Measurements from ENCODE around the gene DGKE.
A peak's percentile ranks its signal among the peaks of the same experiment; 100 is the strongest.

Gene DGKE

GRCh38 chr17:56891751-56892150 is 57.8 kb downstream of the DGKE start:
- DNase-seq (ENCODE audit: low read depth), result no peak

- no peak for DNase-seq (ENCODE audit: low read depth)
Measured at GRCh38 chr17:56892333-56892732, 58.4 kb downstream of the DGKE start.

GRCh38 chr17:56893503-56893902 is 59.6 kb downstream of the DGKE start:
- no peak for DNase-seq (ENCODE audit: low read depth)

- DNase-seq (ENCODE audit: low read depth), result no peak
Measured at GRCh38 chr17:56894859-56895455, 61.0 kb downstream of the DGKE start.

GRCh38 chr17:56896217-56896967 is 62.4 kb downstream of the DGKE start:
- DNase-seq (ENCODE audit: low read depth), result no peak

- no peak for DNase-seq (ENCODE audit: low read depth)
Measured at GRCh38 chr17:56896968-56897359, 63.0 kb downstream of the DGKE start.

GRCh38 chr17:56897646-56898424 is 63.9 kb downstream of the DGKE start:
- no peak for DNase-seq (ENCODE audit: low read depth)

- DNase-seq (ENCODE audit: low read depth), result no peak
Measured at GRCh38 chr17:56898874-56899273, 64.9 kb downstream of the DGKE start.

GRCh38 chr17:56899403-56899802 is 65.5 kb downstream of the DGKE start:
- no peak for DNase-seq (ENCODE audit: low read depth)

- no peak for DNase-seq (ENCODE audit: low read depth)
Measured at GRCh38 chr17:56902348-56902747, 68.4 kb downstream of the DGKE start.

GRCh38 chr17:56903560-56903959 is 69.6 kb downstream of the DGKE start:
- no peak for DNase-seq (ENCODE audit: low read depth)

GRCh38 chr17:56908001-56908542 is 74.1 kb downstream of the DGKE start:
- DNase-seq (ENCODE audit: low read depth), result no peak

- no peak for DNase-seq (ENCODE audit: low read depth)
Measured at GRCh38 chr17:56909742-56910508, 76.0 kb downstream of the DGKE start.

- no peak for DNase-seq (ENCODE audit: low read depth)
Measured at GRCh38 chr17:56910509-56911235, 76.7 kb downstream of the DGKE start.

GRCh38 chr17:56912105-56912999 is 78.4 kb downstream of the DGKE start:
- no peak for DNase-seq (ENCODE audit: low read depth)

- no peak for DNase-seq (ENCODE audit: low read depth)
Measured at GRCh38 chr17:56913000-56913311, 79.0 kb downstream of the DGKE start.

GRCh38 chr17:56913353-56913866 is 79.5 kb downstream of the DGKE start:
- no peak for DNase-seq (ENCODE audit: low read depth)

GRCh38 chr17:56913867-56914580 is 80.1 kb downstream of the DGKE start, which contains the start of gene TRIM25:
TSS of gene TRIM25 (minus strand) at chr17:56914049. CDS start at chr17:56913988, 61 bp downstream.
- peak; percentile 77 for DNase-seq (ENCODE audit: low read depth)

- DNase-seq (ENCODE audit: low read depth), result no peak
Measured at GRCh38 chr17:56914581-56915273, 80.8 kb downstream of the DGKE start.

Data from GM04504 (cell line).